ENCODE results near the gene OR52J3. TPM values are rescaled to one million over a fixed set of nuclear protein-coding genes. Genes with fewer than 3 reads are reported as not detected.
"Not testable (repeated sequence)": the region's sequence is repeated elsewhere in the genome, so short reads cannot be mapped to it uniquely, and the experiment has no call there.

OR52J3 gene
- total and polyA plus RNA-seq, 2 donors (not counting 3 experiments of a cell fraction or from before 2014, with no cell fraction given): not detected

- DNase-seq (ENCODE audit: low read depth, low spot score); intact Hi-C loops (cut with micrococcal nuclease); H3K9me3 ChIP-seq (replicated peaks; ENCODE audit: control insufficient read depth, insufficient read depth, low read length): not testable (repeated sequence)
Measured at GRCh38 chr11:5058679-5059078, 12.4 kb downstream of the OR52J3 start.

DNA sequence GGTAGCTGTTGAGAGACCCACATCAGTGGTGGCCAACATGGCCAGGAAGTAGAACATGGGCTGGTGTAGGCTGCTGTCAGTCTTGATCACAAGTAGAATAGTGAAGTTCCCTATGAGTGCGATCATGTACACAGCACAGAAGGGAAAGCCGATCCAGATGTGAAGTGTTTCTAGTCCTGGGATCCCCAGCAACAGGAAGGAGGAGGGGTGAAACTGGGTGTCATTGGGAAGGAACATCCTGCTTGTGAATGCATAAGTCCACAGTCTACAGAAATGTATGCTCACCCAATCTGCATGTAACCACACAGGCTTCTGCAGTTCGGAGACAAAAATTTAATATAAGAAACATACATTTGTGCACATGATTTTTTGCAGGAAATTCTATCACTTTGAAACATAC lies 13.1 kb downstream of the OR52J3 start, which contains the start of gene OR52E2:
TSS of gene OR52E2 (minus strand) at position 237 of the 400 bp plus-strand sequence. CDS start at position 237, 0 bp downstream.
- FAIRE-seq (no peak), DNase-seq (ENCODE audit: low read depth, low spot score) (no peak)
- dilution Hi-C loops (cut with MboI; ENCODE audit: extremely low pct_ligation_motif_present, low sequenced_read_pairs): no loop called here
- Histone ChIP-seq H3K4me1 (ENCODE audit: control insufficient read depth, extremely low read depth, insufficient read depth, low read length) (no peaks in the 10 kb centered on the region), H3K27me3 (ENCODE audit: control insufficient read depth in 2 of 2, insufficient read depth in 2 of 2, low read length in 2 of 2) (no peaks in the 10 kb centered on the region), H3K36me3 (ENCODE audit: control insufficient read depth in 2 of 2, extremely low read depth in 1 of 2, insufficient read depth in 2 of 2, low read length in 2 of 2) (no peaks in the 10 kb centered on the region), H3K9me1 (replicated peaks; ENCODE audit: control insufficient read depth, extremely low read depth, insufficient read depth, low read length) (no peaks in the 10 kb centered on the region), H3K9me3 (replicated peaks; ENCODE audit: control insufficient read depth, insufficient read depth, low read length) (no peaks in the 10 kb centered on the region), H4K20me1 (replicated peaks; ENCODE audit: control insufficient read depth, extremely low read depth, insufficient read depth, low read length) (no peaks in the 10 kb centered on the region), H3K27ac (ENCODE audit: insufficient read depth, low read depth, low read length) (no peak within 1 kb of the TSS), H3K9ac (replicated peaks; ENCODE audit: extremely low read depth, insufficient read depth, low read length) (no peak within 1 kb of the TSS), H3K79me2 (ENCODE audit: control insufficient read depth, insufficient read depth, low read length) (no peaks in the 10 kb centered on the region), H3K4me3 (replicated peaks in 1 of 3; ENCODE audit: insufficient read depth in 1 of 3, low read depth in 1 of 3, low read length in 3 of 3) (no peak within 1 kb of the TSS), H2AFZ (ENCODE audit: low read depth, low read length) (no peak within 1 kb of the TSS), H3K4me2 (ENCODE audit: insufficient read depth, low read length) (no peak within 1 kb of the TSS)
- intact Hi-C loops (cut with micrococcal nuclease): no loop called here
- CTCF ChIA-PET: no interaction called here
- BruUV-seq (replicated peaks): no TSS peak
- POLR2A ChIA-PET: no interaction called here
- no peak for TF ChIP-seq POLR2A (IDR thresholded peaks at IDR 0.05; ENCODE audit: low read depth, low read length)
- TF ChIP-seq GATA2 (IDR thresholded peaks at IDR 0.05; ENCODE audit: insufficient read depth, insufficient read length, low read depth, low read length): no peak
- TF ChIP-seq CTCF (IDR thresholded peaks at IDR 0.05; ENCODE audit: extremely low read depth in 1 of 2, insufficient read depth in 1 of 2, low read depth in 1 of 2, low read length in 2 of 2): no peak
- TF ChIP-seq POLR2AphosphoS5 (IDR thresholded peaks at IDR 0.05; ENCODE audit: insufficient read depth, low read depth, low read length): no peak
- no peak for TF ChIP-seq FOS (IDR thresholded peaks at IDR 0.05; ENCODE audit: borderline replicate concordance, insufficient read depth, low read length)
- no peak for TF ChIP-seq JUN (IDR thresholded peaks at IDR 0.05; ENCODE audit: borderline replicate concordance, insufficient read depth, insufficient read length, low read depth)
- no peak for TF ChIP-seq EZH2 (IDR thresholded peaks at IDR 0.05; ENCODE audit: borderline replicate concordance, low read depth, low read length, severe bottlenecking)
- no peak for TF ChIP-seq MYC (IDR thresholded peaks at IDR 0.05; ENCODE audit: low read depth, low read length)
- TF ChIP-seq MAX (IDR thresholded peaks at IDR 0.05; ENCODE audit: insufficient read depth, insufficient read length): no peak

More at GRCh38 chr11:5058679-5059078, 12.4 kb downstream of the OR52J3 start:
- H3K36me3 ChIP-seq (ENCODE audit: control insufficient read depth in 2 of 2, extremely low read depth in 1 of 2, insufficient read depth in 2 of 2, low read length in 2 of 2); BruUV-seq (replicated peaks); H3K4me3 ChIP-seq (replicated peaks in 1 of 3; ENCODE audit: insufficient read depth in 1 of 3, low read depth in 1 of 3, low read length in 3 of 3); POLR2A ChIA-PET; H3K4me2 ChIP-seq (ENCODE audit: insufficient read depth, low read length); H4K20me1 ChIP-seq (replicated peaks; ENCODE audit: control insufficient read depth, extremely low read depth, insufficient read depth, low read length); H3K9me1 ChIP-seq (replicated peaks; ENCODE audit: control insufficient read depth, extremely low read depth, insufficient read depth, low read length); H3K27me3 ChIP-seq (ENCODE audit: control insufficient read depth in 2 of 2, insufficient read depth in 2 of 2, low read length in 2 of 2); dilution Hi-C loops (cut with MboI; ENCODE audit: extremely low pct_ligation_motif_present, low sequenced_read_pairs); H2AFZ ChIP-seq (ENCODE audit: low read depth, low read length); H3K9ac ChIP-seq (replicated peaks; ENCODE audit: extremely low read depth, insufficient read depth, low read length); H3K27ac ChIP-seq (ENCODE audit: insufficient read depth, low read depth, low read length); FAIRE-seq; CTCF ChIA-PET; H3K79me2 ChIP-seq (ENCODE audit: control insufficient read depth, insufficient read depth, low read length); H3K4me1 ChIP-seq (ENCODE audit: control insufficient read depth, extremely low read depth, insufficient read depth, low read length): not testable (repeated sequence)
